Esophagus muscularis mucosa (tissue), 3 donors: ENCODE results near the gene SFT2D3.

ENCODE experiments used
- POLR2A ChIP-seq: fragments of 450-650 bp; IDR thresholded peaks from one replicate; pipeline ENCODE4 v1.6.1; 2017; ENCODE audit warnings: antibody characterized with exemption, moderate library complexity, mild to moderate bottlenecking, low read depth
- TF ChIP-seq, protein P1 (sequence below), 3 experiments: fragments of 200-600 bp in 2 of 3; fragments of 450-650 bp in 1 of 3; sonication (generic) in 2 of 3; IDR thresholded peaks; one replicate each; pipeline ENCODE4 v1.5.1; 2017 to 2019; ENCODE audit warnings: antibody characterized with exemption in 3 of 3, mild to moderate bottlenecking in 2 of 3, moderate library complexity in 1 of 3

DNA sequence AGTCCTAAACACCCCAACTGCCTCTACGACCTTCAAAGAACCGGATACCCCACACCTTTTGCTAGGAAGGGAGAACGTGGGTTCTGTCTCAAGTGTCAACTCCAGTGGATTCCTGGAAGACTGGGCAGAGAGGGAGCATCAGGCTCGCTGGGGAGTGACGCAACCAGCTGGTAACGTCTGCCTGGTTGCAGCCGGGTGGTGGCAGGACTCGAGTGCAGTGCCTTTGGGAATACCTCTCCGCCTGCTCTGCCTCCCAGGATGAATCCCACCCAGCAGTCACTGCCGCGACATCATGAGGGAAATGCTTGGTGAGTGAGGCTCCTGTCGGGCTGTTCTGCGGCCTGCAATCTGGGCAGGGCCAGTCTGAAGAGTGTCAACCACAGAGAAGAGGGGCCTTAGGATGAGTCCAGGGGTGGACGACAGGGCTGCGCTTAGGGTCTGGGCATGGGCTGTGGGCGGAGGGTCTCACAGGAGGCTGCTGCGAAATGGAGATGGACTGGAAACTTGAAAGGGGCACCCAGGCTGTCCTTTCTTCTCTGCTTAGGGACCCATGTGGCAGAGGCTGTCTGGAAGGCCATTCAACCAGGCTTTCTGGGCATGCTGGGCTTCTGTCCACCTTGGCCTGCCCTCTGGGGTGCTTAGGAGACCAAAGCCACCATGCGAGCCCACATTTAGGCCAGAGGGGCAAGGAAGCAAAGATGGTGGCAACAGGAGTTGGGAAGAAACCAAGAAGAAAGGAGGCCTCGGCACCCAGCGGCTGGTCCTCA, 42.5 kb upstream of the SFT2D3 start:
- TF ChIP-seq POLR2A = no peak
- TF ChIP-seq, protein P1, sequence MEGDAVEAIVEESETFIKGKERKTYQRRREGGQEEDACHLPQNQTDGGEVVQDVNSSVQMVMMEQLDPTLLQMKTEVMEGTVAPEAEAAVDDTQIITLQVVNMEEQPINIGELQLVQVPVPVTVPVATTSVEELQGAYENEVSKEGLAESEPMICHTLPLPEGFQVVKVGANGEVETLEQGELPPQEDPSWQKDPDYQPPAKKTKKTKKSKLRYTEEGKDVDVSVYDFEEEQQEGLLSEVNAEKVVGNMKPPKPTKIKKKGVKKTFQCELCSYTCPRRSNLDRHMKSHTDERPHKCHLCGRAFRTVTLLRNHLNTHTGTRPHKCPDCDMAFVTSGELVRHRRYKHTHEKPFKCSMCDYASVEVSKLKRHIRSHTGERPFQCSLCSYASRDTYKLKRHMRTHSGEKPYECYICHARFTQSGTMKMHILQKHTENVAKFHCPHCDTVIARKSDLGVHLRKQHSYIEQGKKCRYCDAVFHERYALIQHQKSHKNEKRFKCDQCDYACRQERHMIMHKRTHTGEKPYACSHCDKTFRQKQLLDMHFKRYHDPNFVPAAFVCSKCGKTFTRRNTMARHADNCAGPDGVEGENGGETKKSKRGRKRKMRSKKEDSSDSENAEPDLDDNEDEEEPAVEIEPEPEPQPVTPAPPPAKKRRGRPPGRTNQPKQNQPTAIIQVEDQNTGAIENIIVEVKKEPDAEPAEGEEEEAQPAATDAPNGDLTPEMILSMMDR (IDR thresholded peaks at IDR 0.05) = no peak
